ENCODE measurements around the gene KSR1. TPM values are rescaled to one million over a fixed set of nuclear protein-coding genes. Genes with fewer than 3 reads are reported as not detected.

Gene KSR1
- total and polyA plus RNA-seq, 10 of the 15 experiments (the other 5 are each of a cell fraction or from before 2014, with no cell fraction given), result 0.97 to 66.6 (median 22.9) TPM

- peaks cover 51% of the 10 kb centered on the region for H3K79me2 ChIP-seq (ENCODE audit: control insufficient read depth, insufficient read depth, low read length)
- RAD21 ChIA-PET (ENCODE audit: unreplicated experiment), result interaction anchor here (0.9 to 4.9 kb wide), 11 partner anchors 10 to 50 kb away, joined by 4 to 20 read pairs (median 10); no protein-coding TSS in a partner anchor
- POLR2A ChIA-PET, result interaction anchor here (0.5 to 2.0 kb wide), 12 partner anchors 8 to 161 kb away, joined by 3 to 11 read pairs (median 5); no protein-coding TSS in a partner anchor
- under 1% methylated on average over 5 of the region's 5 CpGs for WGBS (ENCODE audit: insufficient coverage, insufficient replicate concordance, low lambda C conversion rate, missing lambda C conversion rate)
- H3K9me3 ChIP-seq (replicated peaks; ENCODE audit: control insufficient read depth, insufficient read depth, low read length), result peaks cover 4% of the 10 kb centered on the region; the same call in 2 of the 3 replicates
- no peak overlapping the region; the same call in 1 of the 2 replicates for H2AFZ ChIP-seq (ENCODE audit: control insufficient read depth, low read depth, low read length)
- H3K27ac ChIP-seq (ENCODE audit: control insufficient read depth, insufficient read depth), result peak overlapping the region; percentile 80
- H3K9ac ChIP-seq (ENCODE audit: control insufficient read depth, insufficient read depth, low read length), result peak overlapping the region; percentile 67
- H3K4me1 ChIP-seq (ENCODE audit: control insufficient read depth, insufficient read depth, low read length), result peaks cover 43% of the 10 kb centered on the region
- peak overlapping the region; percentile 87 for H3K4me2 ChIP-seq (ENCODE audit: control insufficient read depth, insufficient read depth)
- no peak for DNase-seq (ENCODE audit: low read depth, low spot score)
- in situ Hi-C loops (cut with MboI) (loop anchor here (25.0 kb wide), 2 partner anchors 1066 to 1391 kb away; partner anchors contain the start of genes FLOT2, PIGS and UNC119), intact Hi-C loops (cut with micrococcal nuclease; ENCODE audit: unreplicated experiment) (loop anchor here (1.0 to 5.0 kb wide), 2 partner anchors 10 to 34 kb away; no protein-coding TSS in a partner anchor)
- H3K27me3 ChIP-seq (replicated peaks in 1 of 2; ENCODE audit: control insufficient read depth in 2 of 2, insufficient read depth in 2 of 2, low read length in 1 of 2), result no peaks in the 10 kb centered on the region
- SMC1A ChIA-PET (ENCODE audit: uncharacterized antibody, unreplicated experiment), result interaction anchor here (1.0 to 11.6 kb wide), 11 partner anchors 10 to 257 kb away, joined by 3 to 139 read pairs (median 9); no protein-coding TSS in a partner anchor
- peak overlapping the region; percentile 55 for H3K4me3 ChIP-seq
- TSS peak; percentile 88 for BruUV-seq (replicated peaks)
- CTCF ChIA-PET, result interaction anchor here (0.6 to 4.0 kb wide), 13 partner anchors 10 to 292 kb away, joined by 3 to 25 read pairs (median 3); no protein-coding TSS in a partner anchor
- no peaks in the 10 kb centered on the region for H4K20me1 ChIP-seq (ENCODE audit: control insufficient read depth, insufficient read depth)
- peak; percentile 62 for ATAC-seq
- H3K36me3 ChIP-seq (ENCODE audit: control insufficient read depth in 2 of 2, insufficient read depth in 2 of 2, low read length in 1 of 2), result peaks cover 3 to 9% of the 10 kb centered on the region in 2 experiments; a peak in 3 of 4 replicates
- FAIRE-seq, result no peak
- peak; percentile 10; the same call in 1 of the 2 replicates for TF ChIP-seq ZNF687 (IDR thresholded peaks at IDR 0.05)
- TF ChIP-seq ETV6 (conservative IDR thresholded peaks at IDR 0.05 in 1 of 2, IDR thresholded peaks at IDR 0.05 in 1 of 2; ENCODE audit: borderline replicate concordance in 1 of 2, low read depth in 1 of 2), result peak in 1 of 2 experiments; percentile 28; a peak in 1 of 4 replicates
- no peak for TF ChIP-seq ZSCAN29 (IDR thresholded peaks at IDR 0.05)
- TF ChIP-seq, protein P1, sequence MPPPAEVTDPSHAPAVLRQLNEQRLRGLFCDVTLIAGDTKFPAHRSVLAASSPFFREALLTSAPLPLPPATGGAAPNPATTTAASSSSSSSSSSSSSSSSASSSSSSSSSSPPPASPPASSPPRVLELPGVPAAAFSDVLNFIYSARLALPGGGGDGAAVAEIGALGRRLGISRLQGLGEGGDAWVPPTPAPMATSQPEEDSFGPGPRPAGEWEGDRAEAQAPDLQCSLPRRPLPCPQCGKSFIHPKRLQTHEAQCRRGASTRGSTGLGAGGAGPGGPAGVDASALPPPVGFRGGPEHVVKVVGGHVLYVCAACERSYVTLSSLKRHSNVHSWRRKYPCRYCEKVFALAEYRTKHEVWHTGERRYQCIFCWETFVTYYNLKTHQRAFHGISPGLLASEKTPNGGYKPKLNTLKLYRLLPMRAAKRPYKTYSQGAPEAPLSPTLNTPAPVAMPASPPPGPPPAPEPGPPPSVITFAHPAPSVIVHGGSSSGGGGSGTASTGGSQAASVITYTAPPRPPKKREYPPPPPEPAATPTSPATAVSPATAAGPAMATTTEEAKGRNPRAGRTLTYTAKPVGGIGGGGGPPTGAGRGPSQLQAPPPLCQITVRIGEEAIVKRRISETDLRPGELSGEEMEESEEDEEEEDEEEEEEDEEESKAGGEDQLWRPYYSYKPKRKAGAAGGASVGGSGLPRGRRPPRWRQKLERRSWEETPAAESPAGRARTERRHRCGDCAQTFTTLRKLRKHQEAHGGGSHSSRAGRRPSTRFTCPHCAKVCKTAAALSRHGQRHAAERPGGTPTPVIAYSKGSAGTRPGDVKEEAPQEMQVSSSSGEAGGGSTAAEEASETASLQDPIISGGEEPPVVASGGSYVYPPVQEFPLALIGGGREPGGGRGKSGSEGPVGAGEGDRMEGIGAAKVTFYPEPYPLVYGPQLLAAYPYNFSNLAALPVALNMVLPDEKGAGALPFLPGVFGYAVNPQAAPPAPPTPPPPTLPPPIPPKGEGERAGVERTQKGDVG (CRISPR knock-in tag; IDR thresholded peaks at IDR 0.05), result no peak
- peak; percentile 47 for TF ChIP-seq JUNB (IDR thresholded peaks at IDR 0.05)
- TF ChIP-seq, protein P2, sequence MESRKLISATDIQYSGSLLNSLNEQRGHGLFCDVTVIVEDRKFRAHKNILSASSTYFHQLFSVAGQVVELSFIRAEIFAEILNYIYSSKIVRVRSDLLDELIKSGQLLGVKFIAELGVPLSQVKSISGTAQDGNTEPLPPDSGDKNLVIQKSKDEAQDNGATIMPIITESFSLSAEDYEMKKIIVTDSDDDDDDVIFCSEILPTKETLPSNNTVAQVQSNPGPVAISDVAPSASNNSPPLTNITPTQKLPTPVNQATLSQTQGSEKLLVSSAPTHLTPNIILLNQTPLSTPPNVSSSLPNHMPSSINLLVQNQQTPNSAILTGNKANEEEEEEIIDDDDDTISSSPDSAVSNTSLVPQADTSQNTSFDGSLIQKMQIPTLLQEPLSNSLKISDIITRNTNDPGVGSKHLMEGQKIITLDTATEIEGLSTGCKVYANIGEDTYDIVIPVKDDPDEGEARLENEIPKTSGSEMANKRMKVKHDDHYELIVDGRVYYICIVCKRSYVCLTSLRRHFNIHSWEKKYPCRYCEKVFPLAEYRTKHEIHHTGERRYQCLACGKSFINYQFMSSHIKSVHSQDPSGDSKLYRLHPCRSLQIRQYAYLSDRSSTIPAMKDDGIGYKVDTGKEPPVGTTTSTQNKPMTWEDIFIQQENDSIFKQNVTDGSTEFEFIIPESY (IDR thresholded peaks at IDR 0.05), result no peak
- no peak for TF ChIP-seq SMARCA5 (IDR thresholded peaks at IDR 0.05)
- no peak for TF ChIP-seq SMC3 (IDR thresholded peaks at IDR 0.05; ENCODE audit: borderline replicate concordance, low read length)
- TF ChIP-seq NFIC (IDR thresholded peaks at IDR 0.05; ENCODE audit: low read depth, low read length), result peak; percentile 45; the same call in 1 of the 2 replicates
- TF ChIP-seq MTA3 (IDR thresholded peaks at IDR 0.05; ENCODE audit: borderline replicate concordance, low read length), result 0 out of 2 replicates have a peak, but pooled peaks have one; percentile 55
- TF ChIP-seq ZNF24 (IDR thresholded peaks at IDR 0.05), result no peak
Observed at GRCh38 chr17:27496005-27496404, 39.8 kb downstream of the KSR1 start.

Measured in GM12878 (cell line).